Hepatic stellate cell (primary cell): ENCODE measurements around the gene GGTLC2.
"Not testable (repeated sequence)": the region's sequence is repeated elsewhere in the genome, so short reads cannot be mapped to it uniquely, and the experiment has no call there.

ENCODE experiments used
- DNase-seq: peaks from one replicate; pipeline ENCODE4 v3.0.0; 2011; ENCODE audit warnings: low spot score

Gene GGTLC2

GRCh38 chr22:22644314-22644713, at the start of gene GGTLC2:
Gene GGTLC2, plus strand, starts transcription at chr22:22644614. Its CDS starts 1,732 bp downstream, at chr22:22646346.
- not testable (repeated sequence) for DNase-seq

- no peak for DNase-seq
Observed at GRCh38 chr22:22595001-22595835, 49.2 kb upstream of the GGTLC2 start.

DNA sequence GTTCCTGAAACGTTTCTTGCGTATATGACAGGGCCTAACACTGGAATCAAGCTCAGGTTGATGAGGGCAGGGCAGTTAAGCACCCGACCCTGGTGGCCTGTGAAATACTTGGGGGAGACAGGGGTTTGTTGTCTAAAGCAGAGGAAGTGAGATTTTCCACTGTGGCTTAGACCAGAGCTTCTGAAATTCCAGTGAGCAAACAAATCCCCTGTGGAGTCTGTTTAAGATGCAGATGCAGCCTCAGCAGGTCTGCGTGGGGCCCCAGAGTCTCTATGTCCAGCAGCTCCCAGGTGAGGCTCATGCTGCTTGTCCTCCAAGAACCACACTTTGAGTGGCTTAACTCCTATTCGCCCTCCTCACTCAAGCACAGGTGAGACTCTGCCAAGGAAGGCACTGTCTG, 46.3 kb upstream of the GGTLC2 start:
- no peak for DNase-seq

DNA sequence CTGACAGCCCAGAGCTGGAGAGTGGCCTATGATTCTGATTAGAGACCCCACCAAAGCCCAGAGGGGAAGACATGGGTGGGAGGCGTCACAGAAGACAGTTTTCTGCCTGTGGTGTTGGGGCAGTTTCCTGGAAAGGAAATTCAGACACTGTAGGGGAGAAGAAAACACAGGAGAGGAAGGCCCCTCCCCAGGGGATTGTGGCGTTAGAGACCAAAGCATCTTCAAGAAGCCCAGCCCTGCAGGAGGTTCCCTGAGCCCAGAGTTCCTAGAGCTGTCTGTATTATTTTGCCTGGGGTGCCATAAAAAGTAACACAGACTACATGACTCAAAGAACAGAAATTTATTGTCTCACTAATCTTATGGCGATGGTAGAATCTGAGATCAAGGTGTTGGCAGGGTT, 45.2 kb upstream of the GGTLC2 start:
- no peak for DNase-seq

DNA sequence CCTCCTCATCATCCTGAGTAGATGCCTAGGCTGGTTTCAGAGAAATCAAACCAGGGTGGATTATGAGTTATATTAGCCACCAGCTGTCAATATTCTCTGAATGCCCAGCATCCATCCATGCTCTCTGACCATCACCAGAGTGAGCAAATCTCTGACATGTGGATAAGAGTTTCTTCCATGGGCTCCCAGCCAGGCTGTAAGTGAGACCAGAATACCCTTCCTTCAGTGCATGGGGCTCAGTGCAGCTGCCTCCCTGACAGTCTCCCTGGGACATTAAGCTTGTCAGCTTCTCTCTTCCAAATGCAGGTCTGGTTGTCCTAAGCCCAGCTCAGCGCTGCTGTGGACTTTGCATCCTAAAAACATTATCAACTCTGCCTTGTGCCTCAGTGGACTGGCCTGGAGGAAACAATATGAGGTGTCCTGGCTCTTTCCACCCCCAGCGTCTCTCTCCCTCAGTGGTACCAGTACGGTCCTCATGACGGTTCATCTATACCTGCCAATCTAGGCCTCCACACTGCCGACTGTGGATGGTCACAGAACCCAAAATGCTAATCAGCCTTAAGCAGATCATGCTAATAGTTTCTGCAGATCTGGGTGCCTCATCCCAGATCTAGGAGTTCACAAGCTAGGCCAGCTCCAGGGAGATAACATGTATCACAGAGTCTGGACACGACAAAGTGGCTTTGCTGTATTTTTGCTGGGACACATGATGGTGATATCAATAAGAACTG, 43.7 kb upstream of the GGTLC2 start:
- no peak for DNase-seq

- DNase-seq = no peak
Observed at GRCh38 chr22:22603470-22603947, 40.9 kb upstream of the GGTLC2 start.

DNA sequence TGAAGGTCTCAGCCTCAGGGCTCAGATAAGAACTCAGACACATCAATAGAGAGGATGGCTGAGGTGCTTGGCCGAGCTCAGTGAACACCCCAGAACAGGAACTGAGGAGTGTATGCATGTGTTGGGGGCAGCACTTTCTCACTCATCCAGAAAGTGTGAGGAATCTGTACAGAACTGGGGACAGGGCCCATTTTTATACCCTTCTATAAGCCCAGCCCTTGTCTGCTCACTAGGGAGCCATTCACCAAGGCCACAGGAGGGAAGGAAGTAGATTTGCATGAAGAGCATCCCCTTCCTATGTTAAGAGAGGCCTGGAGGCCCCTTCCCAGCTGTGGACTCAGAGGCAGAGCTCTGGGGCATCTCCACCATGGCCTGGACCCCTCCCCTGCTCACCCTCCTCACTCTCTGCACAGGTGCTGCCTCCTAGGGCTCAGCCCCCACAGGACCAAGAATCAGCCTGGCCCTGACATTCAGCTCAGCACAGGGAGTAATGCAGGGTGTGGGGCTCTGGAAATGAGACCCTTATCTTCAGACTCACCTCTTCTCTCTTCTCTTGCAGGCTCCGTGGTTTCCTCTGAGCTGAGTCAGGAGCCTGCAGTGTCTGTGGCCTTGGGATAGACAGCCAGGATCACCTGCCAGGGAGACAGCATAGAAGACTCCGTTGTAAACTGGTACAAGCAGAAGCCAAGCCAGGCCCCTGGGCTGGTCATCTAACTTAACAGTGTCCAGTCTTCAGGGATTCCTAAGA, 39.9 kb upstream of the GGTLC2 start:
- DNase-seq = no peak

DNA sequence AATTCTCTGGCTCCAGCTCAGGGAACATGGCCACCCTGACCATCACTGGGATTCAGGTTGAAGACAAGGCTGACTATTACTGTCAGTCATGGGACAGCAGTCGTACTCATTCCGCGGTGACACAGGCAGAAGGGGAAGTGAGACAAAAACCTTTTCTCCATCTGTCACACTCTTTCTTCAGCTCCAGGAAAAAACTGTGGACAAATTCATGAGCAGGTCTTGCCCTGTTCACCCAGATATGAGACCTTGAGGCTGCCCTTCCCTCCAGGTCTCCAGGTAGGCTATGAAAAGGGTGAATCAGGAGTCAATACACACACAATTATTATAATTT, 39.4 kb upstream of the GGTLC2 start:
- DNase-seq = no peak

GRCh38 chr22:22608022-22608421, 36.4 kb upstream of the GGTLC2 start:
- not testable (repeated sequence) for DNase-seq

DNA sequence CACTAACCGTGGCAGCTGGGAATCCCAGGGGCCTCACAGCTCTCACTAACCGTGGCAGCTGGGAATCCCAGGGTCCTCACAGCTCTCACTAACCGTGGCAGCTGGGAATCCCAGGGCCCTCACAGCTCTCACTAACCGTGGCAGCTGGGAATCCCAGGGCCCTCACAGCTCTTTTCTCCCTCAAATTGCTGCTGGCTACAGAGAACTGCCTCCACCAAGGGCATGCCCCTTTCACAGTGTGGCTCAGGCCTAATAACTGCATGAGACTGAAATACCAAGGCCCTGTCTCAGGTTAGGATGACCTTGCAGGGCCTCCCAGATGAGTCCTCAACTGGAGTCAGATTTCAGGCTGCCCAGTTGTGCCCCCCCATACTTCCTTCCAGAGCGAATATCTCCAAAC, 35.1 kb upstream of the GGTLC2 start:
- no peak for DNase-seq

DNA sequence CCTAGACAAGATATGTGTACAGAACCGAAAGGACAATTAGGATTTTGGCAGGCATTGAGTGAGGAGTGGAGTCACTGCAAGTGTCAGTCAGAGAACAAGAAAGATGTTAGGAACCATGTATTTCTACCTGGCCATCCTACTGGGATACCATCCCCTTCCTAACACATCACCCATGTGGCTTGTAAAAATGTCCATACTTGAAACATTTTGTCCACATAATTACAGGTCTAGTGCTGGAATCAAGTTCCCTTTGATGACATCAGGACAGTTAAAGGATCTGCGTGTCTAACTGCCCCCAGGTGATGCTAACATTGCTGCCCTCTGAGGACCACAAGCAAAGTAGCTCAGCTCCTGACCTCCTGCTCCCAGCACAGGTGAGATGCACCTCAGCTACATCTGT, 31.9 kb upstream of the GGTLC2 start:
- no peak for DNase-seq

GRCh38 chr22:22614065-22614464, 30.3 kb upstream of the GGTLC2 start:
- DNase-seq = no peak

GRCh38 chr22:22616636-22617035, 27.8 kb upstream of the GGTLC2 start:
- DNase-seq = no peak

DNA sequence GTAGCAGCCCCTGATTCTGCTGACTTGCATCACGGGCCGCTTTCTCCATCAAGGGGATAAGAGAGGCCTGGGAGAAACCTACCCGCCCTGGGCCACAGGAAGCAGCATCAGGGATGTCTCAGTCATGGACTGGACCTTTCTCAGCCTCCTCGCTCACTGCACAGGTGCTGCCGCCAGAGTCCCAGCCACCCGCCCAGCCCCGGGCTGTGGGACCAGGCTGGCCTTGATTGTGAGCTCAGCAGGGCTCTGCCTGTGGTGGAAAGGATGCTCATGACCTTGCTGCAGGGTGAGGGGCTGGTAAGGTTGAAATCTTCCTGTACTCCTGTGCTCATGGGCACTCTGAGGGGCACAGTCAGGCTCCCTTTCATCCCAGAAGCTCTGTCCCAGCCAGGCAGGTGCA, 26.0 kb upstream of the GGTLC2 start:
- no peak for DNase-seq

DNA sequence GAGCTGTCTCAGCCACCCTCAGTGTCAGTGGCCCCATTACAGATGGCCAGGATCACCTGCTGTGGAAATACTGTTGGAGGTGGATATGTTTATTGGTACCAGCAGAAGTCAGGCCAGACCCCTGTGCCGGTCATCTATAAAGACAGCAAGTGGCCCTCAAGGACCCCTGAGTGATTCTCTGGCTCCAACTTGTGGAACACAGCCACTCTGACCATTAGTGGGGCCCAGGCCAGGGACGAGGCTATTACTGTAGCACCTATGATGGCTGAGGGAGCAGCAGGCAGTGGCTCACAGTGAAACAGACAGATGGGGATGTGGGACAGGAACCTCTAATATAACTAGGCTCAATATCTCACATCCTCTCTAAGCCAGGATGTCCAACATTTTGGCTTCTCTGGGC, 25.5 kb upstream of the GGTLC2 start:
- DNase-seq = no peak

DNA sequence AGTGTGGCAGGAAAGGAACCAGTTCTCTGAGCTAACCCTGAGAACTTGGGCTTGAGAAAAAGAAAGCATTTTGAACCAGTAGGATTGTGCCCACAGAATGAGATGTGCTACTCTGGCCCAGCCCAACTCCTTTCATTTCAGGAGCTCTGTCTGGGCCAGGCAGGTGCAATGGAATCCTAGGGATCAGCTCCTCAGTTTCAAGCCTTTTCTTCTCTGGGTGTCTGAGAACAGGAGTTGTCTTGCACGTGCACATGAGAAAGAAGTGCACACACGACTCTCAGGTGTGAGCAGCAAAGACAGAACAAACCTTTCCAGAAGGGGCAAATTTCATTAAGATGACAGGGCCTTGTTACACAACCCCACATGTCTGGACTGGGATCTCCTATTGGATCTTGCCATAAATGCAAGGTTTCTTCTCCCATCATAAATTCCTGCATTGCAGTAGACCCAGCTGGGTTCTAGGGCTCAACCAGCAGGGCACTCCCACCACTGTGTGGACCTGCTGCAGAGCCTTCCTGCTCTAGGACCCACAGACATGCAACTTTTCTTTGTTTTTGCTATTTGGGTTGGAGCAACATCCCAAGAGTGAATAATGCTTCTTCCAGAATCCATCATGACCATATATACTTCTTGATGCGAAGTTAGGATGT, 24.5 kb upstream of the GGTLC2 start:
- no peak for DNase-seq

DNA sequence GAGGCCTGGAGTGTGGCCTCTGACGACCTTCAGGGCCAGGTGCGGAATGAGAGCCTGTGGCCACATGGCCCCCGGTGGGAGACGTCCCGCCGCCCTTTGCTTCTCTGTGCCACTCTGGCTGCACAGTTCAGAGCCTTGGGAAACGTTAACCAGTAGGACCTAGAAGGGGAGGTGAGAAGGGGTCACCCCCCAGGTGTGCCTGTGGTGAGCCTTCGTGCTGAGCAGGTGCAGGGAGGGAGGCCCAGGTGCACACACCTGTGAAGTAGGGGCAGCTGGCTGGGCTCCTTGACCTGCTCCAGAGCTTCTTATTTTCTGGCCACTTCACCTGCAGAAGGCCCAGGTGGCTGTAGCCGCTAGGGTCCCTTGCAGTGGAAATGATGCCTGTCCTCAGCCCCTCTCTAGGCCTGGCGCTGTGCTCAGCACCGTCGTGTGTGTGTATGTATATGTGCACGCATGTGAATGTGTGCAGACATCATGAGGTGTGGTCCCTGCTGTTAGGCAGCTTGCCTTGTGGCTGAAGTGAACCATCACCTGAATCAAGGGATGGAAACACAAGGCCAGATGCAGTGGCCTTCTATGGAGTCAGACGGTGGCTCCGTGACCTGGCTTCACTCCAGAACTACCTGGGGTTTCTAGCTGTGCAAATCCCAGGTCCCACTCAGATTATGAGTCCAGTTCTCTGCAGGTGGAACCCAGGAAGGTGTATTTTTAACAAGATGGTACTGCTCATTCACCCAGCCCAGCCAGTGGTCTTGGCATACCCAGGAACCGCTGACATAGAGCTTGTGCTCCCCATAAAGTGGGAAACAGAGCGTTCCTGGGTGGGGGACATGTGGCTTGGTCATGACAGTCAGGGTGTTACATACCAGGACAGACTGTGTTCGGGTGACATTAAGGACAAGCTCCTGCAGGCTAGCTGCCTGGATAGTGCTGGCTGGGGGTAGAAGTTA, 15.6 kb upstream of the GGTLC2 start:
- DNase-seq = not testable (repeated sequence)

DNA sequence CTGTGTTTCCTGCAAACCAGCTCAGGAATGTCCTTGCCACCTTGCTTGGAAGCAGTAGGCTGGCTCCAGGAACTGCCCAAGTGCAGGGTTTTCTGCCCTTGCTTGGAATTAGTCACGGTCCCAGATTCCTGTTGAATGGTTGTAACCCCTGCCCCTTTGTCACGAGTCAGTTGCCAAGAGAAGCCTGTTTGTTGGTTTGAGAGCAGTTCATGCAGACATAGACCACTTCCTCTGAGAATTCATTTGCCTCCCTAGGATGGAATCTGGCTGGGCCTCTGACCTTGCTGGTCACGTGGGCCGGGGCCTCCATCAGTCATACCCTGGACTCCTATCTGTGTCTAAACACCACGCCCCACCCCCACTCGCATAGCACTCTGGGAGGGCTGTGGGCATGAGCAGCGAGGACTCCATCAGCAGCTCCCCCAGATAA, 13.2 kb upstream of the GGTLC2 start:
- not testable (repeated sequence) for DNase-seq

DNA sequence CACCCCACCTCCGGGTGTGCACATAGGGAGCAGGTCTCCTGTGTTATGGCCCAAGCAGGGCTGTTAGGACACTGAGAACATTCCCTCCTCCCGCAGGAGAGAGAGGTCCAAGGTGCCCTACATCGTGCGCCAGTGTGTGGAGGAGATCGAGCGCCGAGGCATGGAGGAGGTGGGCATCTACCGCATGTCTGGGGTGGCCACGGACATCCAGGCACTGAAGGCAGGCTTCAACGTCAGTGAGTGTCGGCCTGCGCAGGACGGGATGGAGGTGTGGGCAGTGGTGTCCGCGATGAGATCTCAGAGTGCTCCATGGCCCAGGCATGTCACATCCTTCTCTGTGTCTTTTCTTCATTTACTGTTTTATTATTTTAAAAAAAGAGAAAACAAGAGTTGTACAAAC, 12.2 kb upstream of the GGTLC2 start:
- not testable (repeated sequence) for DNase-seq

GRCh38 chr22:22633533-22633932, 10.9 kb upstream of the GGTLC2 start:
- not testable (repeated sequence) for DNase-seq

GRCh38 chr22:22636260-22636659, 8.2 kb upstream of the GGTLC2 start:
- DNase-seq = not testable (repeated sequence)
